G401 (cell line): Measurements from ENCODE around the gene CAMTA1. TPM values are rescaled to one million over a fixed set of nuclear protein-coding genes. Genes with fewer than 3 reads are reported as not detected.
A peak's percentile ranks its signal among the peaks of the same experiment; 100 is the strongest.

ENCODE experiments used
- DNase-seq: peaks from one replicate; pipeline ENCODE4 v3.0.0-alpha.2; 2015; ENCODE audit warnings: low spot score
- in situ Hi-C: cut with HindIII; loops from 2 replicates; pipeline ENCODE4 v1.10.0; 2016; ENCODE audit warnings: low sequenced_read_pairs, mixed read lengths
- total RNA-seq: library from RNA; depleted of rRNA; stranded (reverse); fragments of >200 nt; shearing (Covaris generic); gene quantifications from 2 replicates; pipeline ENCODE4 v1.2.3, GENCODE V29; 2014

Gene CAMTA1
- total RNA-seq, 1 experiment from 2014 or later, result 137 TPM

DNA sequence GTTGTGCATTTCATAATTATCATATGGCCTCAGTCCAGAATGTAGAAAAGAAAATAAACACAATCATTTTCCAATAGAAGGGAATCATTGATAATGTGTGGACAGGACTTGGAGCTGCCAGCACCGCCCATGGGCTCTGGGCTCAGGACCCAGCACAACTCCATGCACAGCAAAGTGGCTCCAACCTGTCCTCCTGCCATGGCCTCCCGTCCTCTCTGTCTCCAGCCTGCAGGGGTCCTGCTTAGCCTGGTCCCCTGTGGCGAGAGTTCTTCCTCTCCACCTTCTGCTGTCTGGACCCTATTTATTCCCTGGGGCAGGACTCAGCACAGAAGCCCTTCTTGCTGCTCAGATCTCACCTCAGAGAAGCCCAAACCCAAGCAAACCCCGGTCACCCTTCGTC is 154.1 kb downstream of the CAMTA1 start:
- DNase-seq, result no peak
- in situ Hi-C loops, result no loop called here

DNA sequence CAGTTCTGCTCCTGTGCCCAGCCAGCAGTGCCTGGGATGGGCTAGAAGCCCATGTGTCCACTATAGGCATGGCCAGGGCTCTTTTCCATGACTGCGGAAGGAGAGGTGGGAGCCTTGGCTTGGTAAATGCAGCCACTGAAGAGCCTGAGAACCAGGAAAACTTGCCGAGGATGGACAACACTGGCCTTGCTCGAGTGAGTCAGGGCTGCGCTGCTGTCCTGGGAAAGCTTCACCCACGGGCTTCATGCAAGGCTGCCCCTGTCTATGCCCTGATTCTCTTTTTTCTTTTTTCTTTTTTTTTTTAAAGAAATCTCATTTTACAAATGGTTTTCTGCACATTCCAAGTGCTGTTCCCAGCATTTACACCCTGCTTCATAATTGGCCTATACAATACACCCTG is 156.5 kb downstream of the CAMTA1 start:
- no peak for DNase-seq
- in situ Hi-C loops, result no loop called here

GRCh38 chr1:6942990-6943389 is 157.7 kb downstream of the CAMTA1 start:
- in situ Hi-C loops, result no loop called here
- DNase-seq, result no peak

GRCh38 chr1:6944434-6944833 is 159.2 kb downstream of the CAMTA1 start:
- in situ Hi-C loops, result no loop called here
- DNase-seq, result no peak

GRCh38 chr1:6947952-6948351 is 162.7 kb downstream of the CAMTA1 start:
- no peak for DNase-seq
- in situ Hi-C loops, result no loop called here

GRCh38 chr1:6948416-6948815 is 163.2 kb downstream of the CAMTA1 start:
- in situ Hi-C loops, result no loop called here
- DNase-seq, result no peak

DNA sequence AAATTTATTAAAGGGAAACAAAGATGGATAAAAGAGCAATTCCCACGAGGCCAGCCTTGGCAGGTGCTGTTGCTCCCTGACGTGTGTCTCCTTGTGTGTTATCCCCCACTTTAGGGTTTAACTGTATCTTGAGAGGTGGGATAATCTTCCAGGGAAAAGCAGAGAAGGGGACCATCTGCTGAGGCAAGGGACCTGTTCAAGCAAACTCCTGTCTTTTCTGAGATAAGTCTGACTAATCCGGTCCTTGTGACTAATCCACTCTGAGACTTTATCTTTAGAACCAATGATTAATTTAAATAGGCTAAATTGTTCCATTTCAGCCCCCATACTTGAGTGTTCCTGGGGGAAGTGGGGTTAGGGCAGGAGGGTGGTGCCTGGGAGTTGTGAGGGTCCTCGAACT is 163.6 kb downstream of the CAMTA1 start:
- in situ Hi-C loops, result no loop called here
- no peak for DNase-seq

DNA sequence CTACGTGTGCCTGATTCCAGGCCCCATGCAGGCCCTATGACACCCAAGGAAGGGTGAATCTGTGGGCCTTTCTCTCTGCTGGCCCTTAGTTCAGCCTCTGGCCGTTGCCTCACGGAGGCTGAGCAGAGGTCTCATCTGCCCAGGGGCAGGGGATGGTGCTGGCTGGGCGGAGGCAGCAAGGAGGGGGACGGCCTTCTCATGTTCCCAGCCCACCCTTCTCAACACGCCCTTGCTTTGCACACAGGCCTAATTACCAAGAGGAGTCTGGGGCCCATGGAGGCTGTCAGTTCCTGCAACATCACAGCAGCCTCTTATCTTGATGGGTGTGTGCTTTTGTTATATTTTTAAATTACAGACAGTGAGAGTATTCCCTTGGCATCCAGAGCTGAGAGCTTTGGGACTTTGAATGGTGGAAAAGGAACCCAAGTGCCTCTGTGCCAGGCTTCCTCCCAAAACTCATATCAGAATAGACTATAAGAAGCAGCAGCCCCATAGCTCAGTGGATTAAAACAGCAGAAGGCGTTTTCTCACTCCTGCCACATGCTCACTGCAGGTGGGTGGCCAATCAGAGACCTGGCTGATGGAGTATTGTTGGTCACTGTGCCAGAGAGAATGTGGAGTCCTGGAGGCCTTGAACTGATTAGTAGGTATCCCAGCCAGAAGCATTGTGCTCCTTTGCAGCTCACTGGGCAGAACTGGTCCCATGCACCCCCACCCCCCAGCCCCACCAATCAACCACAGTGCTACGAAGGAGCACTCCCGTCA is 164.9 kb downstream of the CAMTA1 start:
- DNase-seq, result peak; percentile 96
- in situ Hi-C loops, result no loop called here

DNA sequence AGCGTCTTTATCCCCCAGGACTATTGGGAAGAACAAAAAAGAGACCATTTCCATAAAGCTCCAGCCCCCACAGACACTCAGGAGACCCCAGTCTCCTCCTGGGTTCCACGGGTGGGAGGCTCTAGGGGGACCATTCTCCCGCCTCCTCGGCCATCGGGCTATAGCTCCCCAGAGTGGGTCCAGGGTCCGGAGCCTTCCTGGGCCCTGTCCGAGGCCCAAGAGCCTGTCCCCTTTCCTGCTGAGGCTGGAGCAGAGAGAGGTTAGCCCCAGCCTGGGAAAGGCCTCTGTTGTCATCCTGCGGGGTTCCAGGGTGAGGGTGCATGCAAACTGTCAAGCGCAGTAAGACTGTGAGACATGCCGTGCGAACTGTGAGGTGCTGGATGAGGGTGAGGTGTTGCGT is 166.3 kb downstream of the CAMTA1 start:
- no peak for DNase-seq
- in situ Hi-C loops, result no loop called here

DNA sequence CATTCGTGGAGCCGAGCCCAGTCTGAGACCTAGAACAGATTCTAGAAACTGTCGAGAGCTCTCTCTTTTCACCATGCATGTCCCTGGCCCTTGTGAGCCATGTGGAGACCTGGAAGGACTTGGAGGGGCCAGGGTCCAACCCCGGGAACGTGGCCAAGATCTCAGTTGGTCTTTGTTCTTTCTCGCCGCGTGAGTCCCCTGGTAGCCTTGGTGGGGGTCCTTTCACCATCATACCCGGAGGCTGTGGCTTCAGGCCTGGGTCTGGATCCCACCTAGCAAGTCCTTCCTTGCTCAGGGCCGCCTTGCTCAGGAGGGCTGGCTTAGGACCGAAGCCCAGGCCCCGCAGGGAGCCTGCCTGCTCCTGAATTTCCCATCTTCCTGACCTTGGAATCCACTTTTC is 168.0 kb downstream of the CAMTA1 start:
- in situ Hi-C loops, result no loop called here
- no peak for DNase-seq

DNA sequence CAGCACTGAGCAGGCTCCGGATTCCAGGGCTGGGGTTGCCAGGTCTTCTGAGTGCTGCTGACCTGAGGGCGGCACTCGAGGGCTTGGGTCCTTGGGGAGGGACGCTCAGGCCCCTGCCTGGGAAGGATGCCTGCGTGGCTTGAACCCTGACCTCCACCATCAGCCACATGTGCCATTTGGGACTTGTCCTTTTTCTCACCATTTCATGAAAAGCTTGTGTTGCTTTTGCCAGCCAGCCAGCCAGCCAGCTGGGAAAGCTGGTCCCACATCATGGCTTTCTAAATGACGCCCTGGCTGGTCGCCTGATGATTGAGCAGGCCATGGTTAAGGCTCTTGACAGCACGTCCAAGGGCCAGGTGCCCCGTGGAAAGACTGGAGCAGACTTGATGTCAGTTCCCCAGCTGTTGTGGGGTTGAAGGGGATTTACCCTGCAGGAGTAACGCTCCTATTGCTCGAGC is 168.7 kb downstream of the CAMTA1 start:
- no peak for DNase-seq
- in situ Hi-C loops, result no loop called here

DNA sequence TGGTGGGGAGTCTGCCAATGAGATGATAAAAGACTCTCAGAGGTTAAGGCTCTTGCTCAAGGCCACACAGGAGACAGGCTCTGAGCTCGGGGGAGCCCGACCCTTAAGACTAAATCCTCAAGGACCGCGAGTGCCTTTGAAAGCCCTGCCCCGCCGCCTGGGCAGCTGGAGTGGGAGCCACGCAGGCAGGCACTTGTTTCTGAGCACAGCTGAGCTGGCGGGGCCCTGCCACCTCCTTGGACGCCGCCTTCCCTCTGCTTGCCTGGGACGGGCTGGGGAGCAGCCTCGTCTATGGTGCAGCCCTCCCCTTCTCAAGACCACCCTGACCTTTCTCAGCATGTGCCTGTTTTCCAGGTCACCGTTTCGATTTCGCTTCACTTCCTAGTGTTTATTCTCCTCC is 169.3 kb downstream of the CAMTA1 start:
- no peak for DNase-seq
- in situ Hi-C loops, result no loop called here

GRCh38 chr1:6955357-6956094 is 170.3 kb downstream of the CAMTA1 start:
- in situ Hi-C loops, result no loop called here
- no peak for DNase-seq

DNA sequence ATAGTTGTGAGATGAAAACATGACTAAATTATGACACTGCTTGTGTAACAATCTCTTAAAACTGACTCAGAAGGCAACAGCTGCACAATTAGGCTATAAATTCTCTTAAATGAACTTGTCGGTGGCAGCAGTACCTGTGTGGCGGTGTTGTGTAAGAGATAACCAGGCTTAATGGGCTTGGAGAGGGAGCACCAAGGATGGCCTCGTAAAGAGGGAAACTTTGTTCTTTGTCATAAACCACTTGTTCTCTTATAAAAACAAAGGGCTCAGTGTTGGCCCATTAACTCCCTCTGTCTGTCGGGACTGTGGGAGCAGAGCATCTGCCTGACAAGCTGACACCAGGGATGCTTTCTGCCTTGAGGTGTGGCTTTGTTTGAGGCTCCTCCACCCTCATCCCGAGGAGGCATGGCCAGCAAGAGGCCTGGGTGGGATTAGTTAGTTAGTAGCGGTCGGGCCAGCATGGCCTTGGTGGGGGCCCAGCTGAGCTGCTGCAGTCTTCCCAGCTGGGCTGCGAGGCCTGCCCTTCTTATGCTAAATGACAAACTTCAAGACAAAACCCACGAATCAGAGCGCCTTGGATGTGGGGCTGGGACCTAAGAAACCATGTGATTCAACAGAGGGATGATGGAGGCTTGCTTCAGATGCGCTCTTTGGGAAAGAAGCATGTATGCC is 171.4 kb downstream of the CAMTA1 start:
- in situ Hi-C loops, result no loop called here
- DNase-seq, result no peak

DNA sequence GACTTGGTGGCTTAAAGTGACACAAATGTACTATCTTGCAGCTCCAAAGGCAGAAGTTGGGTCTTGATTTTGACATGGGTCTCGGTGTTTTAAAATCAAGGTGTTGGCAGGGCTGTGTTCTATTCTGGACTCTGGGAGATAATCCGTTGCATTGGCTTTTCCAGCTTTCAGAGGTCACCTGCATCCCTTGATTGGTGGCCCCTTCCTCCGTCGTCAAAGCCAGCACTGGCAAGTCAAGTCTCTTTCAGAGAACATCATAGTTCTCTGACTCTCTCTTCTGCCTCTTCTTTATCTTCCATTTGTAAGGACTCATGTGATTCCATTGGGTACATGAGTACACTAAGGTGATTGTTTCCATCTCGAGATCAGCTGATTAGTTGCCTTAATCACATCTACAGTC is 172.1 kb downstream of the CAMTA1 start:
- DNase-seq, result no peak
- in situ Hi-C loops, result no loop called here

DNA sequence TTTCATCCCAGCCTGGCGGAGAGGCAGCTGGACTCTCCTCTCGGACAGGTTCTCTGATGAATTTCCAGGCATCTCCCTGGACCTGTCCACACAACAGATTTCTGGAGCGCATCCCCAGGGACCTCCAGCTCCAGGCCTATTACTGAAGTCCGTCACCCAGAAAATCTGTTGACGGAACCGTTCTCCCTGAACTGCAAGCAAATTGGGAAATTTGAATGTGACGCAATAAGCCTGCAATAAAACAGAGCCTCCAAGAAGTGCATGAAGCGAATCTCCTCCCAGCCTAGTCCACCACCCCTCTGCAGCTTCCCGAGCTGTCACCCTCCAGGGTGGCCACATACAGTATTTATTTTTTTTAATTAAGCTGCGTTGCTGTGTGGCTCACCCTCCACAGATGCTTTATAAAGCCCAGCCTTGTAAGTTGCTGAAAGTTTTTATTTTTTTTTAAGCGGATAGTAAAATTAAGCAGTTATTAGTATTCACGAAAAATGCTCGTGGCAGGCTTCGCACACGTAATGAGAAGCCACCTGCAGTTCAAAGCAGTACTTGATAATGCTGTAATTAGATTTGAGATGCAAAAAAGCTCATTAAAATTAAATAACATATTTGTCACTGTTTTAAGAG is 173.3 kb downstream of the CAMTA1 start:
- in situ Hi-C loops, result no loop called here

GRCh38 chr1:6959491-6959890 is 174.2 kb downstream of the CAMTA1 start:
- in situ Hi-C loops, result no loop called here
- DNase-seq, result no peak

More for the DNA sequence above, 173.3 kb downstream of the CAMTA1 start:
- no peak for DNase-seq

DNA sequence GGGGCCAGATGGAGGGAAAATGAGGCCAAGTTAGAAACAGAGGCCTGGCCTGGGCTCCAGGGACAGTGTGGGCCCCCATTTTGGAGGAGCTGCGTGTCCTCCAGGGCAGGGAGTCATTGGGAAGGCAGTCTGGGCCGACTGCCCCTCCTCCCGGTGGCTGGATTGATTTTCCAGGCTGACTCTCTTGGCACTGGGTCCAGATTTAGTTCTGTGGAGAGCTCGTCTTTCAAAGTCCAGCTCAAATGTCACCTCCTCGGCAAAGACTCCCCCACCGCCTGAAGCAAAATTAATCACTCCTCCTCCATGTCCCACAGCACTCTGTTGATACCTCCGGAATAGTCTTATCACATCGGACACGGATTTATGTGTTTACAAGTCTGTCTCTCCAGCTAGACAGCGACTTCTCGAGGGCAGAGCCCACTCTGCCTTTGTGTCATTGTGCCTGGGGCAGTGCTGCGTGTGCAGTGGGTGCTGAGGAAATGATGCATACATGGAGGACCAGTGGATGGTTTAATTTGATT is 175.1 kb downstream of the CAMTA1 start:
- DNase-seq, result peak; percentile 28
- in situ Hi-C loops, result no loop called here

GRCh38 chr1:6960860-6961259 is 175.6 kb downstream of the CAMTA1 start:
- no peak for DNase-seq
- in situ Hi-C loops, result no loop called here

GRCh38 chr1:6961289-6961688 is 176.0 kb downstream of the CAMTA1 start:
- in situ Hi-C loops, result no loop called here

More at GRCh38 chr1:6961289-6961688, 176.0 kb downstream of the CAMTA1 start:
- DNase-seq, result no peak
